ENCODE data around the gene HBEGF.

HBEGF gene

GRCh38 chr5:140346348-140347221, at the start of gene HBEGF:
HBEGF (minus strand) TSS chr5:140346603; CDS start chr5:140346328, 275 bp downstream.
- DNase-seq (ENCODE audit: low read depth in 3 of 3), result peak in 2 of 3 experiments; percentile 24 to 43

- no peak for DNase-seq (ENCODE audit: low read depth in 3 of 3)
Measured at GRCh38 chr5:140393738-140394137, 47.3 kb upstream of the HBEGF start.

- no peak for DNase-seq (ENCODE audit: low read depth in 3 of 3)
Measured at GRCh38 chr5:140391732-140392131, 45.3 kb upstream of the HBEGF start.

GRCh38 chr5:140391312-140391711, 44.9 kb upstream of the HBEGF start:
- no peak for DNase-seq (ENCODE audit: low read depth in 3 of 3)

- no peak for DNase-seq (ENCODE audit: low read depth in 3 of 3)
Measured at GRCh38 chr5:140388052-140388451, 41.6 kb upstream of the HBEGF start.

- no peak for DNase-seq (ENCODE audit: low read depth in 3 of 3)
Measured at GRCh38 chr5:140383300-140383699, 36.9 kb upstream of the HBEGF start.

GRCh38 chr5:140382866-140383265, 36.5 kb upstream of the HBEGF start:
- no peak for DNase-seq (ENCODE audit: low read depth in 3 of 3)

- DNase-seq (ENCODE audit: low read depth in 3 of 3), result no peak
Measured at GRCh38 chr5:140381972-140382371, 35.6 kb upstream of the HBEGF start.

- DNase-seq (ENCODE audit: low read depth in 3 of 3), result no peak
Measured at GRCh38 chr5:140381351-140381750, 34.9 kb upstream of the HBEGF start.

- peak in 1 of 3 experiments; percentile 13 for DNase-seq (ENCODE audit: low read depth in 3 of 3)
Measured at GRCh38 chr5:140372971-140373487, 26.6 kb upstream of the HBEGF start.

GRCh38 chr5:140371356-140372151, 25.2 kb upstream of the HBEGF start:
- no peak for DNase-seq (ENCODE audit: low read depth in 3 of 3)

- DNase-seq (ENCODE audit: low read depth in 3 of 3), result no peak
Measured at GRCh38 chr5:140367256-140368013, 21.0 kb upstream of the HBEGF start.

- no peak for DNase-seq (ENCODE audit: low read depth in 3 of 3)
Measured at GRCh38 chr5:140366589-140367255, 20.3 kb upstream of the HBEGF start.

GRCh38 chr5:140365941-140366340, 19.5 kb upstream of the HBEGF start:
- DNase-seq (ENCODE audit: low read depth in 3 of 3), result no peak

- DNase-seq (ENCODE audit: low read depth in 3 of 3), result no peak
Measured at GRCh38 chr5:140365282-140365681, 18.9 kb upstream of the HBEGF start.

- no peak for DNase-seq (ENCODE audit: low read depth in 3 of 3)
Measured at GRCh38 chr5:140364472-140364765, 18.0 kb upstream of the HBEGF start.

- no peak for DNase-seq (ENCODE audit: low read depth in 3 of 3)
Measured at GRCh38 chr5:140363631-140364471, 17.4 kb upstream of the HBEGF start.

- peak; percentile 70 to 77 (median 70) for DNase-seq (ENCODE audit: low read depth in 3 of 3)
Measured at GRCh38 chr5:140362875-140363630, 16.6 kb upstream of the HBEGF start.

- no peak for DNase-seq (ENCODE audit: low read depth in 3 of 3)
Measured at GRCh38 chr5:140362311-140362710, 15.9 kb upstream of the HBEGF start.

- DNase-seq (ENCODE audit: low read depth in 3 of 3), result no peak
Measured at GRCh38 chr5:140361901-140362300, 15.5 kb upstream of the HBEGF start.

Measured in stimulated activated CD4-positive, alpha-beta T cell treated with anti-CD3 and anti-CD28 coated beads, TNF-alpha, amount 100 ng/mL, for 4 hours (primary cell).